ENCODE results near the gene XPOT.

DNA sequence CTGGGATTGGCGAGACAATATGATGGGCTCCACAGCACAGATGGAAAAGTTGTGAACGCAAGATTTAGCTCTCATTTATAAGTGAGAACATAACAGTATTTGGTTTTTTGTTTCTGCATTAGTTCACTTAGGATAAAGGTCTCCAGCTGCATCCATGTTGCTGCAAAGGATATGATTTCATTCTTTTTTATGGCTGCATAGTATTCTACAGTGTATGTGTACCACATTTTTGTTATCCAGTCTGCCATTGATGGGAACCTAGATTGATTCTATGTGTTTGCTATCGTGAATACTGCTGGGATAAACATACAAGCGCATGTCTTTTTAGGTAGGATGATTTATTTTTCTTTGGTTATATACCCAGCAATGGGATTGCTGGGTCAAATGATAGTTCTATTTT lies 71.3 kb downstream of the XPOT start:
- TF ChIP-seq, protein P1, sequence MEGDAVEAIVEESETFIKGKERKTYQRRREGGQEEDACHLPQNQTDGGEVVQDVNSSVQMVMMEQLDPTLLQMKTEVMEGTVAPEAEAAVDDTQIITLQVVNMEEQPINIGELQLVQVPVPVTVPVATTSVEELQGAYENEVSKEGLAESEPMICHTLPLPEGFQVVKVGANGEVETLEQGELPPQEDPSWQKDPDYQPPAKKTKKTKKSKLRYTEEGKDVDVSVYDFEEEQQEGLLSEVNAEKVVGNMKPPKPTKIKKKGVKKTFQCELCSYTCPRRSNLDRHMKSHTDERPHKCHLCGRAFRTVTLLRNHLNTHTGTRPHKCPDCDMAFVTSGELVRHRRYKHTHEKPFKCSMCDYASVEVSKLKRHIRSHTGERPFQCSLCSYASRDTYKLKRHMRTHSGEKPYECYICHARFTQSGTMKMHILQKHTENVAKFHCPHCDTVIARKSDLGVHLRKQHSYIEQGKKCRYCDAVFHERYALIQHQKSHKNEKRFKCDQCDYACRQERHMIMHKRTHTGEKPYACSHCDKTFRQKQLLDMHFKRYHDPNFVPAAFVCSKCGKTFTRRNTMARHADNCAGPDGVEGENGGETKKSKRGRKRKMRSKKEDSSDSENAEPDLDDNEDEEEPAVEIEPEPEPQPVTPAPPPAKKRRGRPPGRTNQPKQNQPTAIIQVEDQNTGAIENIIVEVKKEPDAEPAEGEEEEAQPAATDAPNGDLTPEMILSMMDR (conservative IDR thresholded peaks at IDR 0.05; ENCODE audit: low read depth, low read length), result no peak
- TF ChIP-seq CHD1 (IDR thresholded peaks at IDR 0.05; ENCODE audit: low read depth, low read length), result no peak
- TF ChIP-seq POLR2A (IDR thresholded peaks at IDR 0.05; ENCODE audit: low read depth, low read length), result no peak
- no peak for TF ChIP-seq RAD21 (IDR thresholded peaks at IDR 0.05; ENCODE audit: low read length)
- no peak for TF ChIP-seq RFX5 (IDR thresholded peaks at IDR 0.05; ENCODE audit: low read depth, low read length)
- no peak for TF ChIP-seq FOS (IDR thresholded peaks at IDR 0.05; ENCODE audit: low read depth, low read length)
- TF ChIP-seq, protein P2, sequence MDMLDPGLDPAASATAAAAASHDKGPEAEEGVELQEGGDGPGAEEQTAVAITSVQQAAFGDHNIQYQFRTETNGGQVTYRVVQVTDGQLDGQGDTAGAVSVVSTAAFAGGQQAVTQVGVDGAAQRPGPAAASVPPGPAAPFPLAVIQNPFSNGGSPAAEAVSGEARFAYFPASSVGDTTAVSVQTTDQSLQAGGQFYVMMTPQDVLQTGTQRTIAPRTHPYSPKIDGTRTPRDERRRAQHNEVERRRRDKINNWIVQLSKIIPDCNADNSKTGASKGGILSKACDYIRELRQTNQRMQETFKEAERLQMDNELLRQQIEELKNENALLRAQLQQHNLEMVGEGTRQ (IDR thresholded peaks at IDR 0.05; ENCODE audit: low read depth, low read length), result no peak
- TF ChIP-seq SMC3 (IDR thresholded peaks at IDR 0.05; ENCODE audit: low read depth, low read length), result no peak
- TF ChIP-seq RCOR1 (IDR thresholded peaks at IDR 0.05; ENCODE audit: insufficient replicate concordance, low read length), result no peak
- TF ChIP-seq, protein P3, sequence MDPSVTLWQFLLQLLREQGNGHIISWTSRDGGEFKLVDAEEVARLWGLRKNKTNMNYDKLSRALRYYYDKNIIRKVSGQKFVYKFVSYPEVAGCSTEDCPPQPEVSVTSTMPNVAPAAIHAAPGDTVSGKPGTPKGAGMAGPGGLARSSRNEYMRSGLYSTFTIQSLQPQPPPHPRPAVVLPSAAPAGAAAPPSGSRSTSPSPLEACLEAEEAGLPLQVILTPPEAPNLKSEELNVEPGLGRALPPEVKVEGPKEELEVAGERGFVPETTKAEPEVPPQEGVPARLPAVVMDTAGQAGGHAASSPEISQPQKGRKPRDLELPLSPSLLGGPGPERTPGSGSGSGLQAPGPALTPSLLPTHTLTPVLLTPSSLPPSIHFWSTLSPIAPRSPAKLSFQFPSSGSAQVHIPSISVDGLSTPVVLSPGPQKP (IDR thresholded peaks at IDR 0.05; ENCODE audit: borderline replicate concordance, low read depth, low read length), result no peak
- TF ChIP-seq NFE2L2 (IDR thresholded peaks at IDR 0.05; ENCODE audit: low read depth, low read length), result no peak
- TF ChIP-seq MXI1 (IDR thresholded peaks at IDR 0.05; ENCODE audit: borderline replicate concordance, low read depth, low read length), result no peak
